Neural crest cell (in vitro differentiated cells): ENCODE measurements around the gene MYH15. TPM values are rescaled to one million over a fixed set of nuclear protein-coding genes. Genes with fewer than 3 reads are reported as not detected.

Source experiments
- DNase-seq: peaks from one replicate; pipeline ENCODE4 v3.0.0; 2021; ENCODE audit warnings: low read depth, mixed read lengths, low spot score
- H3K27ac Mint-ChIP-seq: one replicate; pipeline ENCODE4 v1.8.0; 2021; ENCODE audit warnings: mild to moderate bottlenecking, mixed read lengths; ENCODE audit not compliant: unreplicated experiment
- H3K27me3 Mint-ChIP-seq: 2 replicates; pipeline ENCODE4 v1.8.0; 2021; ENCODE audit warnings: low read depth, mild to moderate bottlenecking, mixed read lengths
- H3K36me3 Mint-ChIP-seq: 2 replicates; pipeline ENCODE4 v1.8.0; 2021; ENCODE audit warnings: low read depth, mild to moderate bottlenecking, mixed read lengths
- H3K4me1 Mint-ChIP-seq: 2 replicates; pipeline ENCODE4 v1.8.0; 2021; ENCODE audit warnings: mixed read lengths
- H3K4me3 Mint-ChIP-seq: one replicate; pipeline ENCODE4 v1.8.0; 2021; ENCODE audit warnings: mild to moderate bottlenecking, mixed read lengths
- H3K9me3 Mint-ChIP-seq: 2 replicates; pipeline ENCODE4 v1.8.0; 2021; ENCODE audit warnings: mixed read lengths
- CTCF ChIP-seq: fragments of 200-600 bp; sonication (generic); conservative IDR thresholded peaks from 2 replicates; pipeline ENCODE4 v1.5.0; 2021; ENCODE audit warnings: antibody characterized with exemption, mild to moderate bottlenecking
- total RNA-seq: library from RNA; stranded (reverse); gene quantifications from 2 replicates; pipeline ENCODE4 v1.2.1, GENCODE V29; 2021

Gene MYH15
- total RNA-seq, 1 donor from 2014 or later, result 0.16 TPM

GRCh38 chr3:108528459-108529252 lies 18.3 kb upstream of the MYH15 start:
- DNase-seq, result no peak
- Mint-ChIP-seq H3K4me1 (no peaks in the 10 kb centered on the region), H3K27ac (no peak overlapping the region), H3K36me3 (no peaks in the 10 kb centered on the region), H3K4me3 (no peak overlapping the region), H3K27me3 (no peaks in the 10 kb centered on the region), H3K9me3 (no peaks in the 10 kb centered on the region)
- no peak for TF ChIP-seq CTCF

GRCh38 chr3:108527817-108528216 lies 17.4 kb upstream of the MYH15 start:
- Mint-ChIP-seq H3K4me1 (no peaks in the 10 kb centered on the region), H3K9me3 (no peaks in the 10 kb centered on the region), H3K4me3 (no peak overlapping the region), H3K36me3 (no peaks in the 10 kb centered on the region), H3K27me3 (no peaks in the 10 kb centered on the region), H3K27ac (no peak overlapping the region)
- no peak for TF ChIP-seq CTCF
- DNase-seq, result no peak

- no peaks in the 10 kb centered on the region for H3K27me3 Mint-ChIP-seq
- no peaks in the 10 kb centered on the region for H3K9me3 Mint-ChIP-seq
- no peak overlapping the region for H3K27ac Mint-ChIP-seq
- H3K4me1 Mint-ChIP-seq, result no peaks in the 10 kb centered on the region
- TF ChIP-seq CTCF, result no peak
- no peak overlapping the region for H3K4me3 Mint-ChIP-seq
- H3K36me3 Mint-ChIP-seq, result no peaks in the 10 kb centered on the region
- no peak for DNase-seq
Observed at GRCh38 chr3:108527109-108527508, 16.7 kb upstream of the MYH15 start.

- no peak for TF ChIP-seq CTCF
- DNase-seq, result no peak
- no peaks in the 10 kb centered on the region for H3K27me3 Mint-ChIP-seq
Observed at GRCh38 chr3:108525971-108526370, 15.6 kb upstream of the MYH15 start.

GRCh38 chr3:108525256-108525655 lies 14.9 kb upstream of the MYH15 start:
- no peak for DNase-seq
- H3K36me3 Mint-ChIP-seq, result no peaks in the 10 kb centered on the region
- H3K9me3 Mint-ChIP-seq, result no peaks in the 10 kb centered on the region
- no peaks in the 10 kb centered on the region for H3K4me1 Mint-ChIP-seq
- no peak overlapping the region for H3K27ac Mint-ChIP-seq
- H3K4me3 Mint-ChIP-seq, result no peak overlapping the region
- TF ChIP-seq CTCF, result no peak
- no peaks in the 10 kb centered on the region for H3K27me3 Mint-ChIP-seq

More at GRCh38 chr3:108525971-108526370, 15.6 kb upstream of the MYH15 start:
- Mint-ChIP-seq H3K27ac (no peak overlapping the region), H3K4me3 (no peak overlapping the region), H3K36me3 (no peaks in the 10 kb centered on the region), H3K9me3 (no peaks in the 10 kb centered on the region), H3K4me1 (no peaks in the 10 kb centered on the region)
